Measurements from ENCODE around the gene JAZF1. TPM values are rescaled to one million over a fixed set of nuclear protein-coding genes. Genes with fewer than 3 reads are reported as not detected.

The JAZF1 gene
- total RNA-seq, 1 experiment from 2014 or later: 1.5 TPM

DNA sequence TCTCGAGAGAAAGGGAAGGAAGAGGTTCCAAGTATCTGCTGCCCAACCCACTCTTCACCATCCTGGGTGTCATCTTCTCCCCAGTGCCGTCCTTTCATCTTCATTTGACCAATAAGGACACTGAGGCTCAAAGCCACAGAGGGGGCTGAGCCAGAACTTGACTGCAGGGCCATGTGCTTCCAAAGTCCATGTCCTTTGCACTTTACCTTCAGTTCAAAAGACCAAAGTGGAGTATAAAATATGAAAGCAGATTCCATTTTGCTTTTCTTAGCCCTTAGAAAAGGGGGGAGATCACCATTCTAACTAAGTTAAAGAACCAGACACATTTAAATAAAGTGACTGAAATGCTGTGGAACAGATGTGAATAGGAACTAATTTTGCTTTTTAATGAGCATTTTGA lies 56.2 kb downstream of the JAZF1 start:
- Histone ChIP-seq H3K9me3 (ENCODE audit: low read depth, low read length, poor library complexity, severe bottlenecking) (no peaks in the 10 kb centered on the region), H3K27me3 (replicated peaks; ENCODE audit: insufficient read depth, low read depth, low read length, poor library complexity) (no peaks in the 10 kb centered on the region), H3K4me1 (ENCODE audit: insufficient read depth, low read length, poor library complexity, severe bottlenecking) (no peaks in the 10 kb centered on the region), H3K36me3 (ENCODE audit: insufficient read depth, low read length, poor library complexity, severe bottlenecking) (no peaks in the 10 kb centered on the region), H3K4me3 (ENCODE audit: low read depth, low read length, poor library complexity, severe bottlenecking) (no peak overlapping the region), H3K27ac (ENCODE audit: low read depth, low read length, poor library complexity, severe bottlenecking) (no peak overlapping the region)
- ChIA-PET CTCF (no interaction called here), POLR2A (ENCODE audit: low non-redundant PET) (no interaction called here)
- TF ChIP-seq EZH2 (IDR thresholded peaks at IDR 0.05; ENCODE audit: borderline replicate concordance, low read depth, low read length, poor library complexity, severe bottlenecking): no peak
- BruUV-seq (replicated peaks): no TSS peak
- DNase-seq (ENCODE audit: low spot score): no peak
- intact Hi-C loops (cut with micrococcal nuclease; ENCODE audit: unreplicated experiment): no loop called here

DNA sequence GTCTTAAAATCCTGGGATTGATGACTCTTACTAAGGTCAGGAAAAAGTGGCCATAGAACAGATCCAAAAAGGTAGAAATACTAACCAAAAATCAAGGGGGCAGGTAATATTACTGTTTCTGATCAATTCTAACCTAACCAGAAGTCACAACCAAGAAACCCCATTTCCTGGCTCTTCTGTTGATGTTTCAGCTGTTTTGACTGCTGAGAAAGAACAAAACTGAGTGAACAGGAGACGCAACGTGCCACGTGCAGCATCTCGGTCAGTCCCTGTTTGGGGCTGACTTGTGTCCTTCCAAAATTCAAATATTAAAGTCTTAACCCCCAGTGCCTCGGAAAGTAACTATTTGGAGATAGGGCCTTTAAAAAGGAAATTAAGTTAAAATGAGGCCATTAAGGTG lies 56.8 kb downstream of the JAZF1 start:
- no TSS peak for BruUV-seq (replicated peaks)
- POLR2A ChIA-PET (ENCODE audit: low non-redundant PET): no interaction called here
- TF ChIP-seq EZH2 (IDR thresholded peaks at IDR 0.05; ENCODE audit: borderline replicate concordance, low read depth, low read length, poor library complexity, severe bottlenecking): no peak
- TF ChIP-seq, protein P1, sequence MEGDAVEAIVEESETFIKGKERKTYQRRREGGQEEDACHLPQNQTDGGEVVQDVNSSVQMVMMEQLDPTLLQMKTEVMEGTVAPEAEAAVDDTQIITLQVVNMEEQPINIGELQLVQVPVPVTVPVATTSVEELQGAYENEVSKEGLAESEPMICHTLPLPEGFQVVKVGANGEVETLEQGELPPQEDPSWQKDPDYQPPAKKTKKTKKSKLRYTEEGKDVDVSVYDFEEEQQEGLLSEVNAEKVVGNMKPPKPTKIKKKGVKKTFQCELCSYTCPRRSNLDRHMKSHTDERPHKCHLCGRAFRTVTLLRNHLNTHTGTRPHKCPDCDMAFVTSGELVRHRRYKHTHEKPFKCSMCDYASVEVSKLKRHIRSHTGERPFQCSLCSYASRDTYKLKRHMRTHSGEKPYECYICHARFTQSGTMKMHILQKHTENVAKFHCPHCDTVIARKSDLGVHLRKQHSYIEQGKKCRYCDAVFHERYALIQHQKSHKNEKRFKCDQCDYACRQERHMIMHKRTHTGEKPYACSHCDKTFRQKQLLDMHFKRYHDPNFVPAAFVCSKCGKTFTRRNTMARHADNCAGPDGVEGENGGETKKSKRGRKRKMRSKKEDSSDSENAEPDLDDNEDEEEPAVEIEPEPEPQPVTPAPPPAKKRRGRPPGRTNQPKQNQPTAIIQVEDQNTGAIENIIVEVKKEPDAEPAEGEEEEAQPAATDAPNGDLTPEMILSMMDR (conservative IDR thresholded peaks at IDR 0.05; ENCODE audit: low read depth, low read length): no peak
- Histone ChIP-seq H3K36me3 (ENCODE audit: insufficient read depth, low read length, poor library complexity, severe bottlenecking) (no peaks in the 10 kb centered on the region), H3K4me1 (ENCODE audit: insufficient read depth, low read length, poor library complexity, severe bottlenecking) (no peaks in the 10 kb centered on the region), H3K27me3 (replicated peaks; ENCODE audit: insufficient read depth, low read depth, low read length, poor library complexity) (no peaks in the 10 kb centered on the region), H3K27ac (ENCODE audit: low read depth, low read length, poor library complexity, severe bottlenecking) (no peak overlapping the region), H3K4me3 (ENCODE audit: low read depth, low read length, poor library complexity, severe bottlenecking) (no peak overlapping the region), H3K9me3 (ENCODE audit: low read depth, low read length, poor library complexity, severe bottlenecking) (no peaks in the 10 kb centered on the region)
- CTCF ChIA-PET: no interaction called here
- no peak for DNase-seq (ENCODE audit: low spot score)
- intact Hi-C loops (cut with micrococcal nuclease; ENCODE audit: unreplicated experiment): no loop called here

DNA sequence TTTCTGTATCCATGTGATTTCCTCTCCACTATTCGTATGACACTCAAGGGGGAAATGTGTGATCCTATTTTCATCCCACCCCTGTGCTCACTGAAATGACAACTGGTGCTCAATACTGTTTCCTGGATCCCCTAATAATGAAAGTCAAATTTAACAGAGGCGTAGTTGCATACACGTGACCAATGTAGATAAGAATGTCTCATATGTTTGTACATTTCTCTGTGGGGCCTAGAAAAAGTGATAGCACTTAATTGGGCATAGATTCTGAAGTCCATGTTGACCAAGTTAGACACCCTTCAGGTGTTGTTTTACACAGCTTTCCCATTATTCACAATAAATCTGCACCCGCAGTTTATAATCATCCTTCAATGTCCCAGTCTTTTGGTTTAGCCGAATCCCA lies 59.1 kb downstream of the JAZF1 start:
- TF ChIP-seq, protein P1 (conservative IDR thresholded peaks at IDR 0.05; ENCODE audit: low read depth, low read length): no peak
- TF ChIP-seq EZH2 (IDR thresholded peaks at IDR 0.05; ENCODE audit: borderline replicate concordance, low read depth, low read length, poor library complexity, severe bottlenecking): no peak
- Histone ChIP-seq H3K36me3 (ENCODE audit: insufficient read depth, low read length, poor library complexity, severe bottlenecking) (no peaks in the 10 kb centered on the region), H3K9me3 (ENCODE audit: low read depth, low read length, poor library complexity, severe bottlenecking) (no peaks in the 10 kb centered on the region), H3K4me1 (ENCODE audit: insufficient read depth, low read length, poor library complexity, severe bottlenecking) (no peaks in the 10 kb centered on the region), H3K27me3 (replicated peaks; ENCODE audit: insufficient read depth, low read depth, low read length, poor library complexity) (no peaks in the 10 kb centered on the region), H3K27ac (ENCODE audit: low read depth, low read length, poor library complexity, severe bottlenecking) (no peak overlapping the region), H3K4me3 (ENCODE audit: low read depth, low read length, poor library complexity, severe bottlenecking) (no peak overlapping the region)
- intact Hi-C loops (cut with micrococcal nuclease; ENCODE audit: unreplicated experiment): no loop called here
- ChIA-PET POLR2A (ENCODE audit: low non-redundant PET) (interaction anchor here (0.6 kb wide), 1 partner anchor 149 kb away, joined by 4 read pairs; no protein-coding TSS in a partner anchor), CTCF (no interaction called here)
- no peak for DNase-seq (ENCODE audit: low spot score)
- BruUV-seq (replicated peaks): no TSS peak

DNA sequence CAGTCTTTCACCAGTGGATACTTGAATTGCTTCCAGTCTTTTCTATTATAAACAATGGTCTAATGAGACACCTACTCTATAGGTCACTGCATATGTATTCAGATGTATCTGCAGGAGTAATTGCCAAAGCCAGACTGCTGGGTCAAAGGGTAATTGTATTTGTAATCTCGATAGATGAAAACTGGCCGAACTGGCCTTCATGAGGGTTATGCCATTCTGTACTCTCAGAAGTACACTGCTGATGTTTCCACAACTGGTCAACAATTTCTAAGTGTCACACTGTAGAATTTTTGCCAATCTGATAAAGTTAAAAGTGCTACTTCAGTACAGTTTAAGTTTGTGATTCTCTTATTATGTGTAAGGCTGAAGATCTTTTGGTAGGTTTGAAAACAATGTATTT lies 64.6 kb downstream of the JAZF1 start:
- Histone ChIP-seq H3K4me1 (ENCODE audit: insufficient read depth, low read length, poor library complexity, severe bottlenecking) (no peaks in the 10 kb centered on the region), H3K27ac (ENCODE audit: low read depth, low read length, poor library complexity, severe bottlenecking) (no peak overlapping the region), H3K4me3 (ENCODE audit: low read depth, low read length, poor library complexity, severe bottlenecking) (no peak overlapping the region), H3K27me3 (replicated peaks; ENCODE audit: insufficient read depth, low read depth, low read length, poor library complexity) (no peaks in the 10 kb centered on the region), H3K9me3 (ENCODE audit: low read depth, low read length, poor library complexity, severe bottlenecking) (no peaks in the 10 kb centered on the region), H3K36me3 (ENCODE audit: insufficient read depth, low read length, poor library complexity, severe bottlenecking) (no peaks in the 10 kb centered on the region)
- CTCF ChIA-PET: no interaction called here
- no TSS peak for BruUV-seq (replicated peaks)
- POLR2A ChIA-PET (ENCODE audit: low non-redundant PET): no interaction called here
- TF ChIP-seq, protein P1 (conservative IDR thresholded peaks at IDR 0.05; ENCODE audit: low read depth, low read length): no peak
- TF ChIP-seq EZH2 (IDR thresholded peaks at IDR 0.05; ENCODE audit: borderline replicate concordance, low read depth, low read length, poor library complexity, severe bottlenecking): no peak
- intact Hi-C loops (cut with micrococcal nuclease; ENCODE audit: unreplicated experiment): no loop called here
- no peak for DNase-seq (ENCODE audit: low spot score)
